H9 (cell line): ENCODE measurements around the gene MYL3. TPM values are rescaled to one million over a fixed set of nuclear protein-coding genes. Genes with fewer than 3 reads are reported as not detected.

ENCODE experiments used
- DNase-seq: peaks from one replicate; pipeline ENCODE4 v3.0.0-alpha.2; 2017
- H2AFZ ChIP-seq: one replicate; pipeline ENCODE4 v1.6.1; 2013; ENCODE audit warnings: mild to moderate bottlenecking, low read length, control low read depth, moderate library complexity
- H2AK5ac ChIP-seq: 2 replicates; pipeline ENCODE4 v1.6.1; 2013; ENCODE audit warnings: low read length, control low read depth, mixed read lengths; ENCODE audit not compliant: insufficient read length
- H2BK120ac ChIP-seq: one replicate; pipeline ENCODE4 v1.6.1; 2013; ENCODE audit warnings: low read depth, mild to moderate bottlenecking, low read length, control low read depth, inconsistent platforms; ENCODE audit not compliant: poor library complexity, severe bottlenecking
- H2BK12ac ChIP-seq: 2 replicates; pipeline ENCODE4 v1.6.1; 2013; ENCODE audit warnings: low read length, control low read depth, mixed read lengths, low read depth; ENCODE audit not compliant: insufficient read length
- H2BK15ac ChIP-seq: 2 replicates; pipeline ENCODE4 v1.6.1; 2013; ENCODE audit warnings: low read depth, low read length, control low read depth
- H2BK20ac ChIP-seq: one replicate; pipeline ENCODE4 v1.6.1; 2013; ENCODE audit warnings: low read depth, mild to moderate bottlenecking, low read length, control low read depth, inconsistent platforms; ENCODE audit not compliant: poor library complexity, severe bottlenecking
- H2BK5ac ChIP-seq: 2 replicates; pipeline ENCODE4 v1.6.1; 2013; ENCODE audit warnings: low read length, control low read depth, mixed read lengths; ENCODE audit not compliant: insufficient read length
- H3K14ac ChIP-seq: 2 replicates; pipeline ENCODE4 v1.6.1; 2013; ENCODE audit warnings: low read length, control low read depth; ENCODE audit not compliant: insufficient read depth
- H3K18ac ChIP-seq: 2 replicates; pipeline ENCODE4 v1.6.1; 2013; ENCODE audit warnings: low read depth, mild to moderate bottlenecking, mixed read lengths, low read length, control low read depth; ENCODE audit not compliant: insufficient read length
- H3K23ac ChIP-seq: 2 replicates; pipeline ENCODE4 v1.6.1; 2013; ENCODE audit warnings: low read length, control low read depth, mixed read lengths, low read depth; ENCODE audit not compliant: insufficient read length
- H3K23me2 ChIP-seq: 2 replicates; pipeline ENCODE4 v1.6.1; 2013; ENCODE audit warnings: low read depth, mild to moderate bottlenecking, mixed read lengths, low read length, control low read depth; ENCODE audit not compliant: insufficient read length, poor library complexity, severe bottlenecking
- H3K27ac ChIP-seq: 2 replicates; pipeline ENCODE4 v1.5.1; 2013; ENCODE audit warnings: low read length, control low read depth, mixed read lengths, low read depth; ENCODE audit not compliant: insufficient read length
- H3K27me3 ChIP-seq: 2 replicates; pipeline ENCODE4 v1.6.1; 2013; ENCODE audit warnings: low read length, control low read depth, inconsistent platforms; ENCODE audit not compliant: insufficient read depth
- H3K4ac ChIP-seq: 2 replicates; pipeline ENCODE4 v1.6.1; 2013; ENCODE audit warnings: low read depth, mild to moderate bottlenecking, control low read depth, inconsistent platforms, low read length, moderate library complexity
- H3K4me1 ChIP-seq: 2 replicates; pipeline ENCODE4 v1.6.1; 2013; ENCODE audit warnings: low read length, control low read depth, inconsistent platforms; ENCODE audit not compliant: insufficient read depth
- H3K4me2 ChIP-seq: 2 replicates; pipeline ENCODE4 v1.6.1; 2013; ENCODE audit warnings: low read length, control low read depth, mixed read lengths; ENCODE audit not compliant: insufficient read length, insufficient read depth
- H3K56ac ChIP-seq: 2 replicates; pipeline ENCODE4 v1.6.1; 2013; ENCODE audit warnings: low read depth, mild to moderate bottlenecking, mixed read lengths, low read length, control low read depth; ENCODE audit not compliant: insufficient read length
- H3K79me1 ChIP-seq: 2 replicates; pipeline ENCODE4 v1.6.1; 2013; ENCODE audit warnings: low read depth, mild to moderate bottlenecking, moderate library complexity, low read length, control low read depth, inconsistent platforms; ENCODE audit not compliant: insufficient read depth, poor library complexity, severe bottlenecking
- H3K79me2 ChIP-seq: 2 replicates; pipeline ENCODE4 v1.6.1; 2013; ENCODE audit warnings: low read length, control low read depth, inconsistent platforms; ENCODE audit not compliant: insufficient read depth
- H3K9ac ChIP-seq: 2 replicates; pipeline ENCODE4 v1.6.1; 2013; ENCODE audit warnings: low read length, control low read depth, mixed read lengths; ENCODE audit not compliant: insufficient read length; ENCODE audit errors: extremely low read depth
- H3K9me3 ChIP-seq: one replicate; pipeline ENCODE4 v1.6.1; 2013; ENCODE audit warnings: low read depth, low read length, inconsistent platforms; ENCODE audit not compliant: control insufficient read depth
- H3T11ph ChIP-seq: one replicate; pipeline ENCODE4 v1.6.1; 2013; ENCODE audit warnings: mild to moderate bottlenecking, low read length, control low read depth, inconsistent platforms
- H4K20me1 ChIP-seq: one replicate; pipeline ENCODE4 v1.6.1; 2013; ENCODE audit not compliant: control insufficient read depth, insufficient read length, insufficient read depth
- H4K5ac ChIP-seq: 2 replicates; pipeline ENCODE4 v1.6.1; 2013; ENCODE audit warnings: low read depth, mild to moderate bottlenecking, mixed read lengths, low read length, control low read depth; ENCODE audit not compliant: insufficient read length
- H4K8ac ChIP-seq: replicated peaks from 2 replicates; pipeline ENCODE4 v1.6.1; 2013; ENCODE audit warnings: low read length, control low read depth, mixed read lengths, low read depth; ENCODE audit not compliant: insufficient read length
- H4K91ac ChIP-seq: 2 replicates; pipeline ENCODE4 v1.6.1; 2013; ENCODE audit warnings: low read depth, mild to moderate bottlenecking, moderate library complexity, mixed read lengths, low read length, control low read depth; ENCODE audit not compliant: insufficient read length
- H3K27ac Mint-ChIP-seq, 3 experiments: 2 replicates in 2 of 3; 3 replicates in 1 of 3; pipeline ENCODE4 v1.8.0; 2020 to 2021; ENCODE audit warnings: mixed read lengths in 3 of 3, mild to moderate bottlenecking in 1 of 3, moderate library complexity in 1 of 3
- H3K27me3 Mint-ChIP-seq: 2 replicates; pipeline ENCODE4 v1.8.0; 2021; ENCODE audit warnings: low read depth, mild to moderate bottlenecking, moderate library complexity, mixed read lengths
- H3K36me3 Mint-ChIP-seq, 3 experiments: 2 replicates in 2 of 3; 3 replicates in 1 of 3; pipeline ENCODE4 v1.8.0; 2020 to 2021; ENCODE audit warnings: low read depth in 3 of 3, mixed read lengths in 3 of 3; ENCODE audit not compliant: insufficient read depth in 1 of 3
- H3K4me1 Mint-ChIP-seq, 2 experiments: 2 replicates each; pipeline ENCODE4 v1.8.0; 2020; ENCODE audit warnings: mixed read lengths in 2 of 2
- H3K4me3 Mint-ChIP-seq, 2 experiments: 2 replicates in 1 of 2; 3 replicates in 1 of 2; pipeline ENCODE4 v1.8.0; 2020 to 2021; ENCODE audit warnings: mild to moderate bottlenecking in 2 of 2, mixed read lengths in 2 of 2, moderate library complexity in 1 of 2
- H3K9me3 Mint-ChIP-seq, 2 experiments: 2 replicates in 1 of 2; 3 replicates in 1 of 2; pipeline ENCODE4 v1.8.0; 2020; ENCODE audit warnings: mild to moderate bottlenecking in 2 of 2, mixed read lengths in 2 of 2, moderate library complexity in 1 of 2
- CTCF ChIP-seq: fragments of 200-600 bp; sonication (generic); conservative IDR thresholded peaks from 3 replicates; pipeline ENCODE4 v1.8.0; 2021; ENCODE audit warnings: antibody characterized with exemption, mild to moderate bottlenecking
- WGBS: extraction: QIAGEN DNeasy Blood & Tissue Kit; methylation state at CpG from one replicate; pipeline ENCODE4 v1.1.7; 2013; ENCODE audit warnings: missing lambda C conversion rate, low lambda C conversion rate, mixed read lengths; ENCODE audit not compliant: insufficient read length; ENCODE audit errors: extremely low coverage; 5-methylcytosine and 5-hydroxymethylcytosine counted together
- total RNA-seq: library from RNA; stranded (reverse); gene quantifications from 2 replicates; pipeline ENCODE4 v1.2.1, GENCODE V29; 2021

The MYL3 gene
- total RNA-seq, 1 experiment from 2014 or later: 0.24 TPM

- no peaks in the 10 kb centered on the region for H3K9me3 Mint-ChIP-seq
- no peak overlapping the region for H3K4ac ChIP-seq
- no peaks in the 10 kb centered on the region for H3K23me2 ChIP-seq
- no peaks in the 10 kb centered on the region for H3K79me2 ChIP-seq
- H2AFZ ChIP-seq: no peak overlapping the region
- no peak overlapping the region for H2BK120ac ChIP-seq
- no peak overlapping the region for H2BK20ac ChIP-seq
- DNase-seq: no peak
- H4K91ac ChIP-seq: no peak overlapping the region
- no peak overlapping the region for H2BK15ac ChIP-seq
- no peak overlapping the region for H3T11ph ChIP-seq
- no peak overlapping the region for H2BK12ac ChIP-seq
- no peak for TF ChIP-seq CTCF
- no peaks in the 10 kb centered on the region for H3K36me3 Mint-ChIP-seq
- peaks cover 2 to 13% of the 10 kb centered on the region in 2 experiments for H3K4me1 Mint-ChIP-seq
- H2BK5ac ChIP-seq: no peak overlapping the region
- H2AK5ac ChIP-seq: no peak overlapping the region
- H4K20me1 ChIP-seq: no peaks in the 10 kb centered on the region
- H4K5ac ChIP-seq: no peak overlapping the region
- H4K8ac ChIP-seq: no peak overlapping the region
- H3K27ac ChIP-seq: no peak overlapping the region
- H3K56ac ChIP-seq: no peak overlapping the region
- WGBS: no CpG with 5 or more reads among the region's 10 CpGs
- H3K79me1 ChIP-seq: no peaks in the 10 kb centered on the region
- H3K27me3 ChIP-seq: no peaks in the 10 kb centered on the region; the same call in 1 of the 2 replicates
- H3K18ac ChIP-seq: no peak overlapping the region
- H3K14ac ChIP-seq: no peak overlapping the region
- peaks cover 58% of the 10 kb centered on the region for H3K27me3 Mint-ChIP-seq
- H3K23ac ChIP-seq: no peak overlapping the region
- no peaks in the 10 kb centered on the region for H3K9me3 ChIP-seq
- H3K4me1 ChIP-seq: no peaks in the 10 kb centered on the region
- no peak overlapping the region for H3K9ac ChIP-seq
- no peak overlapping the region for H3K27ac Mint-ChIP-seq
- H3K4me3 Mint-ChIP-seq: no peak overlapping the region
- no peak overlapping the region for H3K4me2 ChIP-seq
Measured at GRCh38 chr3:46869440-46869839, 6.2 kb upstream of the MYL3 start.
